ENCODE measurements around the gene CYTH4.

DNA sequence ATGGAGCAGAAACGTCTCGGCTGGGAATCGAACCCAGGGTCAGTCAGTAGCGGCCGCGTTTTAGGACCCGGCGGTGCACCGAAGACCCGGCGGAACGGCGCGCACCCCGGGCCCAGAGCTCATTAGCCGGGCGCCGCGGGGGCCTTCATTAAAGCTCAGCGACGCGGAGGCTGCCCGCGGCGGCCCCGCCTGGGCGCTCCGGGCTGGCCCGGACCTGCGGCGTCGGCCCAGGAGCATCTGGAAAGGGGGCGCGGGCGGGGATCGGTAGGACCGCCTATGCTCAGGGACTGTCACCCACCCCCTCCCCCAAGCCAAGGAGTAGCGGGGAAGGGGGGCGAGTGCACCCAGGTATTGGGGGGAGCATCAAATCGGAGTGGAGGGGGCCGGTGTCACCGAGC is 52.2 kb downstream of the CYTH4 start:
- TF ChIP-seq, protein P1, sequence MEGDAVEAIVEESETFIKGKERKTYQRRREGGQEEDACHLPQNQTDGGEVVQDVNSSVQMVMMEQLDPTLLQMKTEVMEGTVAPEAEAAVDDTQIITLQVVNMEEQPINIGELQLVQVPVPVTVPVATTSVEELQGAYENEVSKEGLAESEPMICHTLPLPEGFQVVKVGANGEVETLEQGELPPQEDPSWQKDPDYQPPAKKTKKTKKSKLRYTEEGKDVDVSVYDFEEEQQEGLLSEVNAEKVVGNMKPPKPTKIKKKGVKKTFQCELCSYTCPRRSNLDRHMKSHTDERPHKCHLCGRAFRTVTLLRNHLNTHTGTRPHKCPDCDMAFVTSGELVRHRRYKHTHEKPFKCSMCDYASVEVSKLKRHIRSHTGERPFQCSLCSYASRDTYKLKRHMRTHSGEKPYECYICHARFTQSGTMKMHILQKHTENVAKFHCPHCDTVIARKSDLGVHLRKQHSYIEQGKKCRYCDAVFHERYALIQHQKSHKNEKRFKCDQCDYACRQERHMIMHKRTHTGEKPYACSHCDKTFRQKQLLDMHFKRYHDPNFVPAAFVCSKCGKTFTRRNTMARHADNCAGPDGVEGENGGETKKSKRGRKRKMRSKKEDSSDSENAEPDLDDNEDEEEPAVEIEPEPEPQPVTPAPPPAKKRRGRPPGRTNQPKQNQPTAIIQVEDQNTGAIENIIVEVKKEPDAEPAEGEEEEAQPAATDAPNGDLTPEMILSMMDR (IDR thresholded peaks at IDR 0.05) = no peak
- TF ChIP-seq EZH2phosphoT487 (IDR thresholded peaks at IDR 0.05) = no peak
- peak; percentile 50 for TF ChIP-seq EZH2 (IDR thresholded peaks at IDR 0.05)

Measured in neural progenitor cell (in vitro differentiated cells).